Fibroblast of the aortic adventitia (primary cell): Measurements from ENCODE around the gene MBOAT1. TPM values are rescaled to one million over a fixed set of nuclear protein-coding genes. Genes with fewer than 3 reads are reported as not detected.

Experiments
- DNase-seq: peaks from one replicate; pipeline ENCODE4 v3.0.0-alpha.2; 2010; ENCODE audit warnings: low read depth
- H3K4me3 ChIP-seq: 2 replicates; pipeline ENCODE4 v1.5.1; 2011; ENCODE audit warnings: low read depth, mild to moderate bottlenecking, control low read depth, low read length, moderate library complexity
- CTCF ChIP-seq: IDR thresholded peaks from 2 replicates; pipeline ENCODE4 v1.5.1; 2011; ENCODE audit warnings: mild to moderate bottlenecking, low read length, control low read depth, inconsistent platforms; ENCODE audit not compliant: insufficient read depth
- total RNA-seq: library from RNA; depleted of rRNA; stranded (reverse); fragments of >200 nt; gene quantifications from 2 replicates; pipeline ENCODE4 v1.2.3, GENCODE V29; 2012; ENCODE audit warnings: low replicate concordance

The MBOAT1 gene
- total RNA-seq, 1 donor: 5.0 TPM

GRCh38 chr6:20058121-20058905, 154.0 kb downstream of the MBOAT1 start:
- TF ChIP-seq CTCF: no peak
- DNase-seq: no peak
- no peak overlapping the region for H3K4me3 ChIP-seq

GRCh38 chr6:20056350-20056992, 155.8 kb downstream of the MBOAT1 start:
- DNase-seq: peak; percentile 74
- TF ChIP-seq CTCF: peak; percentile 62
- H3K4me3 ChIP-seq: no peak overlapping the region

GRCh38 chr6:20055916-20056315, 156.4 kb downstream of the MBOAT1 start:
- no peak overlapping the region for H3K4me3 ChIP-seq
- no peak for TF ChIP-seq CTCF
- peak; percentile 1 for DNase-seq

Other genes with a start within 250 kb of the MBOAT1 start
- gene E2F3, start 189.4 kb upstream of the MBOAT1 start, total RNA-seq: 5.0 and 7.4 TPM in 2 replicates